OCI-LY3 (cell line): ENCODE data around the gene TAF1.
A peak's percentile ranks its signal among the peaks of the same experiment; 100 is the strongest.

Source experiments
- H2AFZ ChIP-seq: fragments of 200-600, 300-600 bp; shearing (Covaris generic); 2 replicates; pipeline ENCODE4 v1.6.0; 2014; ENCODE audit warnings: antibody characterized with exemption, low read depth, low read length
- H3K27ac ChIP-seq: fragments of 200-600, 300-600 bp; sonication (generic); 2 replicates; pipeline ENCODE4 v1.5.1; 2014; ENCODE audit warnings: mild to moderate bottlenecking, low read length, moderate library complexity, mixed read lengths
- H3K27me3 ChIP-seq: fragments of 200-600, 300-600 bp; sonication (generic); 2 replicates; pipeline ENCODE4 v1.6.1; 2014; ENCODE audit warnings: low read depth, low read length, mixed read lengths
- H3K36me3 ChIP-seq: fragments of 200-600, 300-600 bp; sonication (generic); replicated peaks from 2 replicates; pipeline ENCODE3; 2014; ENCODE audit warnings: low read depth, low read length, mixed read lengths
- H3K4me1 ChIP-seq: fragments of 300-600, 200-600 bp; sonication (generic); 2 replicates; pipeline ENCODE4 v1.6.1; 2014; ENCODE audit warnings: low read length, mixed read lengths
- H3K4me2 ChIP-seq: fragments of 200-600, 300-600 bp; sonication (generic); 2 replicates; pipeline ENCODE4 v1.6.1; 2014; ENCODE audit warnings: low read length, mixed read lengths
- H3K4me3 ChIP-seq: fragments of 300-600, 200-600 bp; sonication (generic); 2 replicates; pipeline ENCODE4 v1.5.1; 2014; ENCODE audit warnings: antibody characterized with exemption, mild to moderate bottlenecking, low read length, moderate library complexity
- H3K79me2 ChIP-seq: fragments of 300-600, 200-600 bp; shearing (Covaris generic); 2 replicates; pipeline ENCODE4 v1.6.1; 2014; ENCODE audit warnings: mild to moderate bottlenecking, low read length, mixed read lengths
- H3K9ac ChIP-seq: fragments of 300-600, 200-600 bp; shearing (Covaris generic); 2 replicates; pipeline ENCODE4 v1.6.0; 2014; ENCODE audit warnings: mild to moderate bottlenecking, low read length, moderate library complexity
- H3K9me3 ChIP-seq: fragments of 200-600, 300-600 bp; shearing (Covaris generic); 2 replicates; pipeline ENCODE4 v1.6.1; 2014; ENCODE audit warnings: low read length, mixed read lengths; ENCODE audit not compliant: insufficient read depth
- H4K20me1 ChIP-seq: fragments of 200-600, 300-600 bp; sonication (generic); 2 replicates; pipeline ENCODE4 v1.6.1; 2016; ENCODE audit warnings: low read length, mixed read lengths; ENCODE audit not compliant: insufficient read depth
- EZH2phosphoT487 ChIP-seq: fragments of 200-600 bp; shearing (Covaris generic); IDR thresholded peaks from 2 replicates; pipeline ENCODE4 v1.6.1; 2018; ENCODE audit warnings: antibody characterized with exemption, mixed run types, low read depth
- TF ChIP-seq, protein P1 (sequence below): fragments of 200-600, 300-600 bp; sonication (generic); IDR thresholded peaks from 2 replicates; pipeline ENCODE4 v1.5.1; 2014; ENCODE audit warnings: antibody characterized with exemption, low read length, low read depth

TAF1 gene

DNA sequence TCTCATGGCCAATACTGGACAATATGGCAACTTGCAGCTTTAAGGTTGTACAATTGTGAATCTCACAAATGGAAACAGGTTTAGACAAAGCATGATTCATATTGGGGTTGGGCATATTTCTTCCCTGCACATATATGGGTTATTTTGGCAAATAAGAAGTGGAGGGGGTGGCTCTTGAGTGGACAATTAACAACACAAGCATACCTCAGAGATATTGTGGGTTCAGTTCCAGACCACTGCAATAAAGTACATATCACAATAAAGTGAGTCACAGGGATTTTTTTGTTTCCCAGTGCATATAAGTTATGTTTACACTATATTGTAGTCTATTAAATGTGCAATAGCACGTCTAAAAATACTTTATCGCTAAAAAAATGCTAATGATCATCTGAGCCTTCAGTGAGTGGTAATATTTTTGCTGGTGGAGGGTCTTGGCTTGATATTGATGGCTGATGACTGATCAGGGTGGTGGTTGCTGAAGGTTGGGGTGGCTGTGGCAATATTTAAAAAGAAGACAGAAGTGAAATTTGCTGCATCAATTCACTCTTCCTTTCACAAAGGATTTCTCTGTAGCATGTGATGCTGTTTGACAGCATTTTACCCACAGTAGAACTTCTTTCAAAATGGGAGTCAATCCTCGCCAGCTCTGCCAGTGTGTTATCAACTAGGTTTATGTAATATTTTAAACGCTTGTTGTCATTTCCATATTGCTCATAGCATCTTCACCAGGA, 116.2 kb downstream of the TAF1 start:
- H3K79me2 ChIP-seq = no peaks in the 10 kb centered on the region
- no peaks in the 10 kb centered on the region for H4K20me1 ChIP-seq
- no peak overlapping the region for H3K27ac ChIP-seq
- TF ChIP-seq, protein P1, sequence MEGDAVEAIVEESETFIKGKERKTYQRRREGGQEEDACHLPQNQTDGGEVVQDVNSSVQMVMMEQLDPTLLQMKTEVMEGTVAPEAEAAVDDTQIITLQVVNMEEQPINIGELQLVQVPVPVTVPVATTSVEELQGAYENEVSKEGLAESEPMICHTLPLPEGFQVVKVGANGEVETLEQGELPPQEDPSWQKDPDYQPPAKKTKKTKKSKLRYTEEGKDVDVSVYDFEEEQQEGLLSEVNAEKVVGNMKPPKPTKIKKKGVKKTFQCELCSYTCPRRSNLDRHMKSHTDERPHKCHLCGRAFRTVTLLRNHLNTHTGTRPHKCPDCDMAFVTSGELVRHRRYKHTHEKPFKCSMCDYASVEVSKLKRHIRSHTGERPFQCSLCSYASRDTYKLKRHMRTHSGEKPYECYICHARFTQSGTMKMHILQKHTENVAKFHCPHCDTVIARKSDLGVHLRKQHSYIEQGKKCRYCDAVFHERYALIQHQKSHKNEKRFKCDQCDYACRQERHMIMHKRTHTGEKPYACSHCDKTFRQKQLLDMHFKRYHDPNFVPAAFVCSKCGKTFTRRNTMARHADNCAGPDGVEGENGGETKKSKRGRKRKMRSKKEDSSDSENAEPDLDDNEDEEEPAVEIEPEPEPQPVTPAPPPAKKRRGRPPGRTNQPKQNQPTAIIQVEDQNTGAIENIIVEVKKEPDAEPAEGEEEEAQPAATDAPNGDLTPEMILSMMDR = no peak
- no peak for TF ChIP-seq EZH2phosphoT487
- H3K4me1 ChIP-seq = peaks cover 29% of the 10 kb centered on the region
- H3K9ac ChIP-seq = no peak overlapping the region
- peak overlapping the region; percentile 48 for H3K4me3 ChIP-seq
- no peaks in the 10 kb centered on the region for H3K36me3 ChIP-seq
- H3K9me3 ChIP-seq = no peaks in the 10 kb centered on the region
- H3K4me2 ChIP-seq = peak overlapping the region; percentile 65
- H3K27me3 ChIP-seq = no peaks in the 10 kb centered on the region
- H2AFZ ChIP-seq = no peak overlapping the region

DNA sequence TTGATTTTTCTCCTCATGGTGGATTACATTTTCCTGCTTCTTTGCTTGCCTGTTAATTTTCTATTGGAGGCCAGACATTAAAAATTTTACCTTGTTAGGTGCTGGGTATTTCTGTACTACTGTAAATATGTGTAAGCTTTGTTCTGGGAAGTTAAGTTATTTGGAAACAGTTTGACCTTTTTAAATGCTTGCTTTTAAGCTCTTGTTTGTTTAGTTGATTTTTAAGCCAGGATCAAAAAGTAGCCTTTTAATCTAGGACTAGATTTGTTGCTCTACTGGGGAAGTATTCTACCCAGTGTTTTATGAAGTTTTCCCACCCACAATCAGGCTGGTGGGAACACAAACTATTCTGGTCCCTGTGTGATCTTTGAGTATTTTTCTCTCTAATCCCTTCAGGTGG, 121.7 kb downstream of the TAF1 start:
- H4K20me1 ChIP-seq = no peaks in the 10 kb centered on the region
- no peak overlapping the region for H3K9ac ChIP-seq
- peaks cover 19% of the 10 kb centered on the region for H3K4me1 ChIP-seq
- no peaks in the 10 kb centered on the region for H3K9me3 ChIP-seq
- H3K4me3 ChIP-seq = no peak overlapping the region
- no peaks in the 10 kb centered on the region for H3K79me2 ChIP-seq
- no peak overlapping the region for H3K27ac ChIP-seq
- TF ChIP-seq, protein P1 = no peak
- TF ChIP-seq EZH2phosphoT487 = no peak
- H3K36me3 ChIP-seq = no peaks in the 10 kb centered on the region
- 0 out of 2 replicates have a peak, but pooled peaks cover 3% of the 10 kb centered on the region for H3K27me3 ChIP-seq
- no peak overlapping the region for H3K4me2 ChIP-seq
- H2AFZ ChIP-seq = no peak overlapping the region

DNA sequence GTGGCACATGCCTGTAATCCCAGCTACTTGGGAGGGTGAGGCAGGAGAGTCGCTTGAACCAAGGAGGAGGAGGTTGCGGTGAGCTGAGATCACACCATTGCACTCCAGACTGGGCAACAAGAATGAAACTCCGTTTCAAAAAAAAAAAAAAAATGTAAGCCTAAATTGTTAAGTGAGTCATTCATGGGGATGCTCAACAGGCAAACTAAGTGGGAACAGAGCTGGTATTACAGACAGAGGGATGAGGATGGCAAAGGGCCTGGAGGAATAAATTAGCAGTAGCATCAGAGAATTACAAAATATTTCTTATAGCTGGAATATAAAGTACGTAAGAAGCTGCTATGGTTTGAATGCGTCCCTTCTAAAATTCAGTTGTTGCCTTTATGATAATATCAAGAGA, 123.4 kb downstream of the TAF1 start:
- no peak overlapping the region for H3K9ac ChIP-seq
- H3K36me3 ChIP-seq = no peaks in the 10 kb centered on the region
- no peak overlapping the region for H3K27ac ChIP-seq
- H3K27me3 ChIP-seq = 0 out of 2 replicates have a peak, but pooled peaks cover 3% of the 10 kb centered on the region
- no peak overlapping the region for H3K4me2 ChIP-seq
- H3K79me2 ChIP-seq = no peaks in the 10 kb centered on the region
- H3K4me3 ChIP-seq = no peak overlapping the region
- H4K20me1 ChIP-seq = no peaks in the 10 kb centered on the region
- H3K4me1 ChIP-seq = peaks cover 13% of the 10 kb centered on the region
- H3K9me3 ChIP-seq = no peaks in the 10 kb centered on the region
- H2AFZ ChIP-seq = no peak overlapping the region
- no peak for TF ChIP-seq EZH2phosphoT487
- TF ChIP-seq, protein P1 = no peak

DNA sequence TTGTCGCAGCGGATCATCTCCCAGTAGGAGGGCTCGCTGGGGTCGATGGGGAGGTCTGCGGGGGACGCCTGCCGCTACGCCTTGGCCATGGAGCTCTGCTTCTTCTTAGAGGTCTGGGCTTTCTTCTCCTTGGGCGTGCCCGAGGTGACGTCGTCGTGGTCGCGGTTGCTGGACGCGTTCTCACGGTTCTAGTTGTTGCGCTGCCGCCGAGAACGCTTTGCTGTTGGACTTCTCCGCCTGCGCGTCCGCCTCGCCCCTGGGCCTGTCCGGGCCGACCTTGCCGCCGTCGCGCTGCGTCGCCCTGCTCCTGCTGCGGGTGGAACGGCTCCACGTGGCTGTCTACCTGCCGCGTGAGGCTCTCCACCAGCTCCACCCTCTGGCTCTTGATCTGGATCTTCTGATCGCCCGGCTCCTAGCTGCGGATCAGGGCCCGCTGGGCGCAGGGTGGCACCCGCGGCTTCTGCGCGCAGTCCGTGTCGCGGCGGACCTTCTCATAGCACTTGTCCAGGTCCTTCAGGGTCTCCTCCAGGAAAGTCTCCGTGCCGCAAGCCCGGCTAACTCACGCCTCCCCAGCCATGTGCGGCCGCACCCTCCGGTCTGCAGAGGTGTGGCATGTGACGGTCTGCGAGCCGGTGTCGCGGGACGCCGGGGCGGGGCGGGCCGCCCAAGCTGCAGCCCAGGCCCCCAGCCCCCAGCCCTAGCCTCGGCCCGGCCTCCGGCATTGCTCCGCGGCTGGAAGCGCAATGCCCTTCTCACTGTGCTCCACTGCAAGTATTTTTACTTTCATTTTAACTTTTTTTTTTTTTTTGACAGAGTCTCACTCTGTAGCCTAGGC, 126.3 kb downstream of the TAF1 start:
- no peak overlapping the region for H3K4me2 ChIP-seq

More for the DNA sequence above, 126.3 kb downstream of the TAF1 start:
- Histone ChIP-seq H3K9me3 (no peaks in the 10 kb centered on the region), H3K27ac (no peak overlapping the region), H3K27me3 (0 out of 2 replicates have a peak, but pooled peaks cover 3% of the 10 kb centered on the region), H3K4me1 (no peaks in the 10 kb centered on the region), H3K79me2 (no peaks in the 10 kb centered on the region), H3K36me3 (no peaks in the 10 kb centered on the region), H4K20me1 (no peaks in the 10 kb centered on the region), H2AFZ (no peak overlapping the region), H3K9ac (no peak overlapping the region), H3K4me3 (no peak overlapping the region)
- TF ChIP-seq EZH2phosphoT487 = no peak
- TF ChIP-seq, protein P1 = no peak
